HepG2 (cell line): ENCODE data around the gene RAB15. TPM values are rescaled to one million over a fixed set of nuclear protein-coding genes. Genes with fewer than 3 reads are reported as not detected.

Source experiments
- CC2D1A ChIP-seq: sonication (generic); formaldehyde crosslinking; IDR thresholded peaks from 2 replicates; pipeline ENCODE4 v1.8.1; 2023; ENCODE audit warnings: mild to moderate bottlenecking, missing genetic modification reagents
- CHCHD3 ChIP-seq: sonication (generic); formaldehyde crosslinking; IDR thresholded peaks from 2 replicates; pipeline ENCODE4 v1.8.0; 2022; ENCODE audit warnings: mild to moderate bottlenecking, missing genetic modification reagents, moderate library complexity
- ETV6 ChIP-seq: sonication (generic); formaldehyde crosslinking; conservative IDR thresholded peaks from 2 replicates; pipeline ENCODE4 v1.4.0; 2020; ENCODE audit warnings: missing genetic modification reagents
- GLI4 ChIP-seq: sonication (generic); formaldehyde crosslinking; IDR thresholded peaks from 2 replicates; pipeline ENCODE4 v1.5.1; 2020; ENCODE audit warnings: missing genetic modification reagents, mild to moderate bottlenecking, moderate library complexity, borderline replicate concordance
- GTF3A ChIP-seq: sonication (generic); formaldehyde crosslinking; conservative IDR thresholded peaks from 2 replicates; pipeline ENCODE4 v1.4.0; 2020; ENCODE audit warnings: mild to moderate bottlenecking, missing genetic modification reagents
- IKZF1 ChIP-seq: fragments of 450-650 bp; IDR thresholded peaks from 2 replicates; pipeline ENCODE4 v1.7.1; 2016
- IRF9 ChIP-seq: sonication (generic); formaldehyde crosslinking; IDR thresholded peaks from 2 replicates; pipeline ENCODE4 v1.8.0; 2022; ENCODE audit warnings: missing genetic modification reagents, mild to moderate bottlenecking, borderline replicate concordance
- KMT2A ChIP-seq: sonication (generic); formaldehyde crosslinking; IDR thresholded peaks from 2 replicates; pipeline ENCODE4 v1.4.0; 2020; ENCODE audit warnings: missing genetic modification reagents
- MXI1 ChIP-seq: IDR thresholded peaks from 3 replicates; pipeline ENCODE4 v1.6.1; 2012; ENCODE audit warnings: low read depth, low read length, inconsistent platforms, borderline replicate concordance
- NCOA1 ChIP-seq: sonication (generic); formaldehyde crosslinking; IDR thresholded peaks from 2 replicates; pipeline ENCODE4 v1.9.0; 2021; ENCODE audit warnings: missing genetic modification reagents
- NFIC ChIP-seq: IDR thresholded peaks from 2 replicates; pipeline ENCODE4 v1.6.1; 2012; ENCODE audit warnings: mild to moderate bottlenecking, low read length, inconsistent platforms
- PRDM10 ChIP-seq: sonication (generic); formaldehyde crosslinking; IDR thresholded peaks from 2 replicates; pipeline ENCODE4 v1.4.0; 2020; ENCODE audit warnings: low read depth, missing genetic modification reagents
- RFXAP ChIP-seq: sonication (generic); formaldehyde crosslinking; IDR thresholded peaks from 2 replicates; pipeline ENCODE4 v1.4.0; 2020; ENCODE audit warnings: missing genetic modification reagents, borderline replicate concordance
- SALL1 ChIP-seq: sonication (generic); formaldehyde crosslinking; IDR thresholded peaks from 2 replicates; pipeline ENCODE4 v1.8.0; 2022; ENCODE audit warnings: mild to moderate bottlenecking, missing genetic modification reagents
- TRIM24 ChIP-seq: sonication (generic); formaldehyde crosslinking; IDR thresholded peaks from 2 replicates; pipeline ENCODE4 v1.8.0; 2022; ENCODE audit warnings: mild to moderate bottlenecking, missing genetic modification reagents
- ZBTB21 ChIP-seq: sonication (generic); formaldehyde crosslinking; IDR thresholded peaks from 2 replicates; pipeline ENCODE4 v1.4.0; 2020; ENCODE audit warnings: missing genetic modification reagents
- ZBTB7B ChIP-seq: sonication (generic); formaldehyde crosslinking; IDR thresholded peaks from 2 replicates; pipeline ENCODE4 v1.4.0; 2020; ENCODE audit warnings: missing genetic modification reagents
- ZNF589 ChIP-seq: sonication (generic); formaldehyde crosslinking; conservative IDR thresholded peaks from 2 replicates; pipeline ENCODE4 v1.8.0; 2022; ENCODE audit warnings: mild to moderate bottlenecking, moderate library complexity, missing genetic modification reagents
- ZNF75D ChIP-seq: sonication (generic); formaldehyde crosslinking; IDR thresholded peaks from 2 replicates; pipeline ENCODE4 v1.8.1; 2023; ENCODE audit warnings: missing genetic modification reagents, mild to moderate bottlenecking, borderline replicate concordance
- ZNF782 ChIP-seq: sonication (generic); formaldehyde crosslinking; IDR thresholded peaks from 2 replicates; pipeline ENCODE4 v1.4.0; 2020; ENCODE audit warnings: missing genetic modification reagents, mild to moderate bottlenecking, borderline replicate concordance
- ZNF790 ChIP-seq: sonication (generic); formaldehyde crosslinking; IDR thresholded peaks from 2 replicates; pipeline ENCODE4 v1.8.0; 2022; ENCODE audit warnings: missing genetic modification reagents, mild to moderate bottlenecking, borderline replicate concordance
- ZNF816 ChIP-seq: sonication (generic); formaldehyde crosslinking; IDR thresholded peaks from 2 replicates; pipeline ENCODE4 v1.8.0; 2022; ENCODE audit warnings: missing genetic modification reagents, mild to moderate bottlenecking, borderline replicate concordance
- ZNF883 ChIP-seq: sonication (generic); formaldehyde crosslinking; IDR thresholded peaks from 2 replicates; pipeline ENCODE4 v1.5.1; 2020; ENCODE audit warnings: mild to moderate bottlenecking, missing genetic modification reagents; ENCODE audit errors: not compliant biosample characterization
- polyA plus RNA-seq, 8 experiments: library from polyadenylated mRNA; depleted of rRNA in 3 of 8; stranded (reverse) in 7 of 8; unstranded in 1 of 8; fragments of >200 nt; fragmentation: Illumina TruSeq in 4 of 8; extraction: Trizol in 4 of 8; gene quantifications; 2 replicates each; pipeline versions ENCODE4 v1.2.1 to v1.2.3, GENCODE V29; 2011 to 2016; ENCODE audit warnings: low read depth in 4 of 8, missing spikeins in 1 of 8, mixed read lengths in 1 of 8; ENCODE audit not compliant: insufficient read depth in 1 of 8
- total RNA-seq, 5 experiments: library from RNA; depleted of rRNA; stranded (reverse); fragments of >200 nt; fragmentation: Illumina TruSeq; extraction: Trizol; gene quantifications; 2 replicates each; pipeline ENCODE4 v1.2.3, GENCODE V29; 2016; ENCODE audit warnings: low read depth in 1 of 5

RAB15 gene
- total and polyA plus RNA-seq, 2 of the 13 experiments (the other 11 are each of a cell fraction or from before 2014, with no cell fraction given), result 7.4 to 18.5 TPM

GRCh38 chr14:64986648-64987437, 14.7 kb upstream of the RAB15 start, which contains the start of gene FNTB (continued):
- TF ChIP-seq ZBTB21 (CRISPR knock-in tag) (peak; percentile 23; the same call in 1 of the 2 replicates), ETV6 (no peak), ZNF790 (peak; percentile 82; the same call in 1 of the 2 replicates), CHCHD3 (CRISPR knock-in tag) (no peak), IKZF1 (no peak), MXI1 (no peak), ZBTB7B (CRISPR knock-in tag) (peak; percentile 65), ZNF883 (CRISPR knock-in tag) (peak; percentile 74), KMT2A (peak; percentile 86), NCOA1 (CRISPR knock-in tag) (peak; percentile 72; the same call in 1 of the 2 replicates), CC2D1A (no peak), TRIM24 (CRISPR knock-in tag) (no peak), SALL1 (peak; percentile 62; the same call in 1 of the 2 replicates), PRDM10 (CRISPR knock-in tag) (no peak), NFIC (no peak), GTF3A (CRISPR knock-in tag) (no peak), ZNF816 (CRISPR knock-in tag) (no peak), ZNF589 (0 out of 2 replicates have a peak, but pooled peaks have one; percentile 89), GLI4 (CRISPR knock-in tag) (no peak), RFXAP (CRISPR knock-in tag) (peak; percentile 37; the same call in 1 of the 2 replicates), ZNF782 (peak; percentile 31; the same call in 1 of the 2 replicates), ZNF75D (CRISPR knock-in tag) (no peak), IRF9 (CRISPR knock-in tag) (peak; percentile 80; the same call in 1 of the 2 replicates)
